ENCODE data around the gene TLR6. TPM values are rescaled to one million over a fixed set of nuclear protein-coding genes. Genes with fewer than 3 reads are reported as not detected.
A peak's percentile ranks its signal among the peaks of the same experiment; 100 is the strongest.
"Not testable (repeated sequence)": the region's sequence is repeated elsewhere in the genome, so short reads cannot be mapped to it uniquely, and the experiment has no call there.

Gene TLR6
- polyA plus RNA-seq, 4 donors: 0.69 to 1.8 (median 0.79) TPM

- DNase-seq (ENCODE audit: low read depth in 4 of 4, low spot score in 3 of 4): no peak
These were observed 32.9 kb downstream of the TLR6 start for GRCh38 chr4:38823766-38824165.

- no peak for DNase-seq (ENCODE audit: low read depth in 4 of 4, low spot score in 3 of 4)
These were observed 33.8 kb downstream of the TLR6 start for GRCh38 chr4:38822748-38823303.

- no peak for DNase-seq (ENCODE audit: low read depth in 4 of 4, low spot score in 3 of 4)
These were observed 34.9 kb downstream of the TLR6 start for GRCh38 chr4:38821739-38822138.

- no peak for DNase-seq (ENCODE audit: low read depth in 4 of 4, low spot score in 3 of 4)
These were observed 36.1 kb downstream of the TLR6 start for GRCh38 chr4:38820329-38821061.

DNA sequence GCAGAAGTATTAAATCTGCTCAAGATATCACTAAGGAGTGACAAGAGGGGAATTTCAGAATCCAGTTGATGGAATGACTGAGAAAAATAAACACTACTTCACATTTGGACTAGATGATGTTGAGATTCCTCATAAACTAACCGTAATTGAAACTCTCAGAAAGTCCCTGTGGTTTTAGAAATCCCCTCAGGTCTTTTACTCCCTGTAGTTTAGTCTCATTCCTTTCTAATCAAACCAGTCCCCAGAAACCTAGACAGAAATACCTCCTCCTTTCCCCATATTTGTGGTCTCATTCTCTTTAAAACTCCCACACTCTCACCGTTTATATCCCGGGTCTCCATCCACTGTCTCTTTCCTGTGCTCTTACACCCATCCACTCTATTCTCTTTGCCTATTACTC lies 37.0 kb downstream of the TLR6 start:
- DNase-seq (ENCODE audit: low read depth in 4 of 4, low spot score in 3 of 4): no peak

- no peak for DNase-seq (ENCODE audit: low read depth in 4 of 4, low spot score in 3 of 4)
These were observed 38.1 kb downstream of the TLR6 start for GRCh38 chr4:38818441-38818976.

DNA sequence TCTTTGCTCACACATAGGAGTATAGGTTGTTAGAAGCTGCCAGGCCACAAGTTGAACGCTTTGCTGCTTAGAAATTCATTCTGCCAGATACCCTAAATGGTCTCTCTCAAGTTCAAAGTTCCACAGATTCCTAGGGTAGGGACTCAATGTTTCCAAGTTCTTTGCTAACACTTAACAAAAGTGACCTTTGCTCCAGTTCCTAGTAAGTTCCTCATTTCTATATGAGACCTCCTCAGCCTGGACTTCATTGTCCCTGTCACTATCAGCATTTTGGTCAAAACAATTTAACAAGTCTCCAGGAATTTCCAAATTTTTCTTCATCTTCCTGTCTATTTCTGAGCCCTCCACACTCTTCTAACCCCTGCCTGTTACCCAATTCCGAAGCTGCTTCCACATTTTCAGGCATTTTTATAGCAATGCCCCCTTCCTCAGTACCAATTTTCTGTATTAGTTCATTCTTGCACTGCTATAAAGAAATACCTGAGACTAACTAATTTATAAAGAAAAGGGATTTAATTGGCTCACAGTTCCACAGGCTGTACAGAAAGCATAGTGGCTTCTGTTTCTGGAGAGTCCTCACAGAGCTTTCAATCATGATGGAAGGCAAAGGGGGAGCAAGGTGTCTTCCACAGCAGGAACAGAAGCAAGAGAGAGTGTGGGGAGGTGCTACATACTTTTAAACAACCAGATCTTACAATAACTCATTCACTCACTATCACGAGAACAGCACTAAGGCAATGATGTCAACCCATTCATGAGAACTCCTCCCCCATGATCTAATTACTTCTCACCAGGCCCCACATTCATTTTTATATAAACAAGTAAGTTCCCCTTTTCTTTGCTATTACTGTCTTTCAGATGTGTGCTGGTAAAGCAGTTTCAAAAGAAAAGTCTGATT lies 40.5 kb downstream of the TLR6 start:
- DNase-seq (ENCODE audit: low read depth in 4 of 4, low spot score in 3 of 4): no peak

DNA sequence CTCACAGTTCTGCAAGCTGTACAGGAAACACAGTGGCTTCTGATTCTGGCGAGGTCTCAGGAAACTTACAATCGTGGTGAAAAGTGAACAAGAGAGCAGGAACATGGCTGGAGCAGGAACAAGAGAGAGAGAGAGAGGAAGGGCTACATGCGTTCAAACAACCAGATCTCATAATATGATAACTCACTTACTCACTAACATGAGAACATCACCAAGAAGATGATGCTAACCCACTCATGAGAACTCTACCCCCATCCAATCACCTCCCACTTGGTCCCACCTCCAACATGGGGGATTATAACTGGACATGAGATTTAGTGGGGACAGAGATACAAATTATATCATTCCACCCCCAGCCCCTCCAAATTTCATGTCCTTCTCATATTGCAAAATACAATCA lies 42.2 kb downstream of the TLR6 start:
- DNase-seq (ENCODE audit: low read depth in 4 of 4, low spot score in 3 of 4): no peak

- no peak for DNase-seq (ENCODE audit: low read depth in 4 of 4, low spot score in 3 of 4)
These were observed 45.3 kb downstream of the TLR6 start for GRCh38 chr4:38811297-38811696.

- not testable (repeated sequence) for DNase-seq (ENCODE audit: low read depth in 4 of 4, low spot score in 3 of 4)
These were observed 49.2 kb downstream of the TLR6 start for GRCh38 chr4:38807462-38807861.

- not testable (repeated sequence) for DNase-seq (ENCODE audit: low read depth in 4 of 4, low spot score in 3 of 4)
These were observed 50.4 kb downstream of the TLR6 start for GRCh38 chr4:38806251-38806650.

DNA sequence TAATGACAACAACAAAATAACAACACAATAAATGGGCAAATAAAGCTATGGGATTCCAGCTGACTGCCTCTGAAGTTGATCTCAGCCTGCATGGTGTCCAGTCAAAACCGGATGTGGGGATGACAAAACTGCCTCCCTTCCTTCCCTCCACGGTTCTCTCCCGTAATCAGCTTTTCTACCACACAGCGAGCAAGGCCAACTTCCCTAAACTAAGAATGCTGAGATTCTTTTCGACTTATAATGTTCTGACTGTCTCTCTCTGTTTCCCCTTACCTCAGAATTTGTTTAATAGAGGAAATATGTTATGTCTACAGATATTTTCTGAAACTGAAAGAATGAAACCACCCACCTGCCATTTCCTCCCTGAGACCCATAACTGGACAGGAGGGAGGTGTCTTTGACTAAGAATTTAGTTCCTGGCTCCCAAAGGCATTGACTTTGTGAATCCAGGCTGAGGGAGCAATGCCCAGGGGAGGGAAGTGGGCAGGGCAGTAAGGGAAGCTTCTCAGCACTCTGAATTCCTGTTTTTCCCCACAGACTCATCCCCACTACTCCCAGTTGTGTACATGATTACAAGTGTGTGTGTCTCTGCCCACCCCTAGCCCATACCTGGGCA lies 51.0 kb downstream of the TLR6 start:
- no peak for DNase-seq (ENCODE audit: low read depth in 4 of 4, low spot score in 3 of 4)

- peak in 3 of 4 donors; percentile 31 to 35 (median 31) for DNase-seq (ENCODE audit: low read depth in 4 of 4, low spot score in 3 of 4)
These were observed 51.8 kb downstream of the TLR6 start, which contains the start of gene TLR1 for GRCh38 chr4:38804654-38805295. Gene TLR1 (minus strand): TSS chr4:38804791. CDS start chr4:38798831, 5,960 bp downstream.

DNA sequence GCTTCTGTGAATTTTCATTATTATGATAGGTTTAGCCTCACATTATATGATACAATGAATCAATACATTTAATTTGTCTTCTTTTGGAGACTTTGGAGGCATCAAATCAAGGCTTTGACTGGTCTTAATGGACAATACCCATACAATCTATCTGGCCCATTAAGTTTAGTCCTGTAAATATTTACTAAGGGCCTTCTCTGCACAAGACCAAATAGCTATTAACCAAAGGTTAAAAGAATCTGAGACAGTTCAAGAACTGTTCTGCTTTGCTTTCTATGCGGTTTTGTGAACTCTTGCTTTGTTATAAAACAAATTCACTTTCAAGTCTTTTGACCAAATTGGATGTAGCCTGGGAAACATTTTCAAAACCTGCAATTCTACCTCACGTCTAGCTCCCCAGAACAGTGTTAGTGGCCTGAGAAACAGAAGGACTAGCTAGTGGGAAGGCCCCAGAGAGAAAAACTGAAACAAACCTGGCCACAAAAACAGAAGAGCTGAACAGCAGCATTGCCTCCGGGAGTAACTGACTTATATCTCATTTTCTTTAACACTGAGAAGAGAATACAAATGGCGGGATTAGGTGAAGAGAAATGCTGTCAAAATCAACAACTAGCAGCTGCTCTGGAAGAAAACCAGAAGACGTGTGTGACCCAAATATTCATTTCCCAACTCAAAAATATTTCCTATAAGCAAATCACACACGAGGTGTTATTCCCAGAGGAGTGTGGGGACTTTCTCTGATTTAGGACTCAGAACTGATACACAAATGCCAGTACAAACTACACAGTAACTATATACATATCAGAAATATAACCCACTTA lies 52.6 kb downstream of the TLR6 start:
- no peak for DNase-seq (ENCODE audit: low read depth in 4 of 4, low spot score in 3 of 4)

- no peak for DNase-seq (ENCODE audit: low read depth in 4 of 4, low spot score in 3 of 4)
These were observed 53.9 kb downstream of the TLR6 start for GRCh38 chr4:38802561-38803355.

- DNase-seq (ENCODE audit: low read depth in 4 of 4, low spot score in 3 of 4): no peak
These were observed 55.6 kb downstream of the TLR6 start for GRCh38 chr4:38800961-38801450.

GRCh38 chr4:38800366-38800765 lies 56.3 kb downstream of the TLR6 start:
- DNase-seq (ENCODE audit: low read depth in 4 of 4, low spot score in 3 of 4): no peak

DNA sequence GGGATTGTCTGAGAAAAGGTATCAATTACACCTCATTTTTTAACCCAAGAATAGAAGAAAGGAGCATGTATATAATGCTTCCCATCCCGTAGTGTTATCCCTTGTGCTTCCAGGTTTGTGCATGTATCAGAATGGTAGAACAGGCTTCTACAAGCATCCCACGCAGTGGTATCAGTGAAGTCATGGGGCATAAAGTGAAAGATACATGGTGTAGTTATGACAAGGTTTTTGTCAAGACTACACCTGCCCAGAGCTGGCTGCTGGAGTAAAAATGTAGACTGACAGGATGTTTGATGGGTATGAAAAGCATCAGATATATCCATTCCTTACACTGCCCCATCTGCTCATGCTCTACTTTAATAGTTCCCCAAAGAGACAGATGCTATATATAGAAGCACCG lies 61.5 kb downstream of the TLR6 start:
- DNase-seq (ENCODE audit: low read depth in 4 of 4, low spot score in 3 of 4): no peak

Data from left renal pelvis (tissue), 4 donors.